Common myeloid progenitor, CD34-positive (primary cell): Measurements from ENCODE around the gene DOLPP1.
A peak's percentile ranks its signal among the peaks of the same experiment; 100 is the strongest.

Experiments
- CTCF ChIA-PET: fragments of 350-600 bp; sonication (Branson Sonifier 250); formaldehyde crosslinking; loops from one replicate; lab custom pipeline; 2021; ENCODE audit warnings: antibody characterized with exemption; lab: Charles Lee
- POLR2A ChIA-PET: fragments of 350-600 bp; sonication (Branson Sonifier 250); formaldehyde crosslinking; loops from one replicate; lab custom pipeline; 2021; ENCODE audit warnings: antibody characterized with exemption; lab: Charles Lee
- DNase-seq, 3 donors: peaks; one replicate each; pipeline versions ENCODE4 v3.0.0 to v3.0.0-alpha.2; 2013
- H3K27ac ChIP-seq, 2 experiments: 1 replicate in 1 of 2; 2 replicates in 1 of 2; pipeline ENCODE4 v1.7.0; 2013; ENCODE audit warnings: inconsistent platforms in 2 of 2, low read length in 2 of 2, mild to moderate bottlenecking in 2 of 2, low read depth in 1 of 2, moderate library complexity in 1 of 2; ENCODE audit not compliant: severe bottlenecking in 2 of 2, insufficient read depth in 1 of 2, poor library complexity in 1 of 2
- H3K27me3 ChIP-seq, 5 experiments: replicated peaks in 2 of 5; 1 replicate in 3 of 5; 2 replicates in 2 of 5; pipeline versions ENCODE4 v1.6.1 to v1.7.0; 2013; ENCODE audit warnings: low read length in 4 of 5, mild to moderate bottlenecking in 2 of 5, moderate library complexity in 2 of 5, inconsistent platforms in 1 of 5; ENCODE audit not compliant: insufficient read depth in 5 of 5, control insufficient read depth in 4 of 5
- H3K36me3 ChIP-seq, 4 experiments: 1 replicate in 2 of 4; 2 replicates in 2 of 4; pipeline versions ENCODE4 v1.6.1 to v1.7.0; 2013; ENCODE audit warnings: low read length in 3 of 4, control low read depth in 1 of 4, mild to moderate bottlenecking in 1 of 4; ENCODE audit not compliant: control insufficient read depth in 4 of 4, insufficient read depth in 4 of 4
- H3K4me1 ChIP-seq, 4 experiments: 1 replicate in 3 of 4; 2 replicates in 1 of 4; pipeline versions ENCODE4 v1.6.1 to v1.7.1; 2013; ENCODE audit warnings: low read length in 3 of 4, mild to moderate bottlenecking in 3 of 4, control low read depth in 1 of 4, inconsistent platforms in 1 of 4, moderate library complexity in 1 of 4; ENCODE audit not compliant: control insufficient read depth in 4 of 4, insufficient read depth in 4 of 4; ENCODE audit errors: control extremely low read depth in 1 of 4
- H3K4me3 ChIP-seq, 7 experiments: 1 replicate in 4 of 7; 2 replicates in 3 of 7; pipeline versions ENCODE4 v1.5.1 to v1.7.0; 2013; ENCODE audit warnings: mild to moderate bottlenecking in 7 of 7, low read length in 6 of 7, moderate library complexity in 6 of 7, inconsistent platforms in 2 of 7, low read depth in 2 of 7, control low read depth in 1 of 7; ENCODE audit not compliant: insufficient read depth in 4 of 7, control insufficient read depth in 1 of 7; ENCODE audit errors: extremely low read depth in 1 of 7
- H3K9me3 ChIP-seq, 5 experiments: 1 replicate in 4 of 5; 2 replicates in 1 of 5; pipeline versions ENCODE4 v1.6.1 to v1.7.1; 2013; ENCODE audit warnings: low read length in 4 of 5, mild to moderate bottlenecking in 2 of 5, inconsistent platforms in 1 of 5, low read depth in 1 of 5, moderate library complexity in 1 of 5; ENCODE audit not compliant: control insufficient read depth in 4 of 5, insufficient read depth in 2 of 5; ENCODE audit errors: control extremely low read depth in 1 of 5
- WGBS: methylation state at CpG from one replicate; pipeline ENCODE4 v1.1.5; 2013; ENCODE audit not compliant: insufficient coverage; 5-methylcytosine and 5-hydroxymethylcytosine counted together

DOLPP1 gene

GRCh38 chr9:129138144-129138462 lies 57.2 kb downstream of the DOLPP1 start:
- WGBS = 96% methylated on average over 8 of the region's 9 CpGs
- Histone ChIP-seq H3K27me3 (no peaks in the 10 kb centered on the region), H3K4me1 (peaks cover 4 to 41% (median 40%) of the 10 kb centered on the region in 4 experiments), H3K36me3 (peaks cover 3 to 56% (median 41%) of the 10 kb centered on the region in 4 experiments), H3K4me3 (no peak overlapping the region), H3K27ac (no peak overlapping the region), H3K9me3 (no peaks in the 10 kb centered on the region)
- POLR2A ChIA-PET = interaction anchor here (1.0 kb wide), 1 partner anchor 470 kb away, joined by 4 read pairs; no protein-coding TSS in a partner anchor
- no peak for DNase-seq
- CTCF ChIA-PET = interaction anchor here (0.6 to 5.4 kb wide), 14 partner anchors 8 to 491 kb away, joined by 3 to 57 read pairs (median 5); partner anchors contain the start of genes C9orf50 and NTMT1

GRCh38 chr9:129138476-129139232 lies 57.7 kb downstream of the DOLPP1 start:
- WGBS = 92% methylated on average over 19 of the region's 21 CpGs
- Histone ChIP-seq H3K4me3 (no peak overlapping the region), H3K9me3 (no peaks in the 10 kb centered on the region), H3K27me3 (no peaks in the 10 kb centered on the region), H3K27ac (no peak overlapping the region), H3K36me3 (peaks cover 3 to 52% (median 39%) of the 10 kb centered on the region in 4 experiments), H3K4me1 (peaks cover 4 to 47% (median 45%) of the 10 kb centered on the region in 4 experiments)
- ChIA-PET POLR2A (interaction anchor here (1.0 to 1.9 kb wide), 3 partner anchors 470 to 472 kb away, joined by 3 to 4 read pairs (median 4); no protein-coding TSS in a partner anchor), CTCF (interaction anchor here (0.6 to 5.4 kb wide), 24 partner anchors 8 to 499 kb away, joined by 3 to 57 read pairs (median 5); partner anchors contain the start of genes C9orf50, IER5L and NTMT1)
- no peak for DNase-seq

- POLR2A ChIA-PET = interaction anchor here (1.0 to 1.9 kb wide), 5 partner anchors 8 to 472 kb away, joined by 3 to 7 read pairs (median 4); partner anchors contain the start of gene IER5L
These were observed 58.5 kb downstream of the DOLPP1 start for GRCh38 chr9:129139233-129139992.

GRCh38 chr9:129139993-129140396 lies 59.1 kb downstream of the DOLPP1 start:
- Histone ChIP-seq H3K27me3 (no peaks in the 10 kb centered on the region), H3K4me3 (peak overlapping the region in 5 of 7 experiments; percentile 31 to 70 (median 55)), H3K27ac (peak overlapping the region; percentile 89 to 96), H3K4me1 (peaks cover 4 to 50% (median 45%) of the 10 kb centered on the region in 4 experiments), H3K36me3 (peaks cover 3 to 48% (median 37%) of the 10 kb centered on the region in 4 experiments), H3K9me3 (no peaks in the 10 kb centered on the region)
- ChIA-PET POLR2A (interaction anchor here (1.2 to 1.9 kb wide), 4 partner anchors 9 to 471 kb away, joined by 3 to 7 read pairs (median 4); partner anchors contain the start of gene IER5L), CTCF (interaction anchor here (1.0 to 5.4 kb wide), 19 partner anchors 9 to 499 kb away, joined by 3 to 57 read pairs (median 5); partner anchors contain the start of genes C9orf50, IER5L and NTMT1)
- DNase-seq = peak; percentile 88 to 96 (median 94)
- WGBS = 0% methylated on average over 6 of the region's 11 CpGs

More at GRCh38 chr9:129139233-129139992, 58.5 kb downstream of the DOLPP1 start:
- WGBS = 19% methylated on average over 11 of the region's 13 CpGs
- CTCF ChIA-PET = interaction anchor here (0.8 to 5.4 kb wide), 29 partner anchors 8 to 500 kb away, joined by 3 to 57 read pairs (median 5); partner anchors contain the start of genes C9orf50, IER5L and NTMT1
- Histone ChIP-seq H3K27ac (peak overlapping the region; percentile 89 to 96), H3K9me3 (no peaks in the 10 kb centered on the region), H3K4me3 (peak overlapping the region in 5 of 7 experiments; percentile 31 to 70 (median 55)), H3K27me3 (no peaks in the 10 kb centered on the region), H3K36me3 (peaks cover 3 to 53% (median 42%) of the 10 kb centered on the region in 4 experiments), H3K4me1 (peaks cover 4 to 50% (median 45%) of the 10 kb centered on the region in 4 experiments)
- DNase-seq = peak; percentile 82 to 90 (median 88)
